ENCODE results near the gene ANKRD63.

ANKRD63 gene

DNA sequence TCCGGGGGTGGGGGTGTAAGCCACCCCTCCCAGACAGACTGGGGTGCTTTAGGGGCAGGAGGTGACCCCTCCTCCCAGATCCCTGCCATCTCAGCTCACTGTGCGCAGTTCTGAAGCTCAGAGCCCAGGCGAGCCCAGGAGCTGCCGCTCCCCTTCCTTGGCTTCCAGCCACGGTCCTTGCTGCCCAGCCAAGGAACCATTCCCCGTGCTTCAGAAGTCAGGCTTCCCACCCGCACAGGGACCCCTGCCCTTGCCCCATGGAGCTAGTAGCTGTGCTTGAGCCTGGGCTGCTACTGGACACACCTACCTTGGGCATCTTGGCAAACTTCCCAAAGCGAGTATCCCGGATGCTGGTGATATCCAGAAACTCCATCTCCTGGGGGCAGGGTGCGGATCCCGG is 20.1 kb upstream of the ANKRD63 start:
- H3K4me3 ChIP-seq (ENCODE audit: control insufficient read depth, low read depth, low read length), result no peak overlapping the region
- DNase-seq (ENCODE audit: low read depth), result no peak
- TF ChIP-seq, protein P1, sequence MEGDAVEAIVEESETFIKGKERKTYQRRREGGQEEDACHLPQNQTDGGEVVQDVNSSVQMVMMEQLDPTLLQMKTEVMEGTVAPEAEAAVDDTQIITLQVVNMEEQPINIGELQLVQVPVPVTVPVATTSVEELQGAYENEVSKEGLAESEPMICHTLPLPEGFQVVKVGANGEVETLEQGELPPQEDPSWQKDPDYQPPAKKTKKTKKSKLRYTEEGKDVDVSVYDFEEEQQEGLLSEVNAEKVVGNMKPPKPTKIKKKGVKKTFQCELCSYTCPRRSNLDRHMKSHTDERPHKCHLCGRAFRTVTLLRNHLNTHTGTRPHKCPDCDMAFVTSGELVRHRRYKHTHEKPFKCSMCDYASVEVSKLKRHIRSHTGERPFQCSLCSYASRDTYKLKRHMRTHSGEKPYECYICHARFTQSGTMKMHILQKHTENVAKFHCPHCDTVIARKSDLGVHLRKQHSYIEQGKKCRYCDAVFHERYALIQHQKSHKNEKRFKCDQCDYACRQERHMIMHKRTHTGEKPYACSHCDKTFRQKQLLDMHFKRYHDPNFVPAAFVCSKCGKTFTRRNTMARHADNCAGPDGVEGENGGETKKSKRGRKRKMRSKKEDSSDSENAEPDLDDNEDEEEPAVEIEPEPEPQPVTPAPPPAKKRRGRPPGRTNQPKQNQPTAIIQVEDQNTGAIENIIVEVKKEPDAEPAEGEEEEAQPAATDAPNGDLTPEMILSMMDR (IDR thresholded peaks at IDR 0.05; ENCODE audit: control insufficient read depth, insufficient read depth, low read depth, low read length, missing control alignments), result no peak

DNA sequence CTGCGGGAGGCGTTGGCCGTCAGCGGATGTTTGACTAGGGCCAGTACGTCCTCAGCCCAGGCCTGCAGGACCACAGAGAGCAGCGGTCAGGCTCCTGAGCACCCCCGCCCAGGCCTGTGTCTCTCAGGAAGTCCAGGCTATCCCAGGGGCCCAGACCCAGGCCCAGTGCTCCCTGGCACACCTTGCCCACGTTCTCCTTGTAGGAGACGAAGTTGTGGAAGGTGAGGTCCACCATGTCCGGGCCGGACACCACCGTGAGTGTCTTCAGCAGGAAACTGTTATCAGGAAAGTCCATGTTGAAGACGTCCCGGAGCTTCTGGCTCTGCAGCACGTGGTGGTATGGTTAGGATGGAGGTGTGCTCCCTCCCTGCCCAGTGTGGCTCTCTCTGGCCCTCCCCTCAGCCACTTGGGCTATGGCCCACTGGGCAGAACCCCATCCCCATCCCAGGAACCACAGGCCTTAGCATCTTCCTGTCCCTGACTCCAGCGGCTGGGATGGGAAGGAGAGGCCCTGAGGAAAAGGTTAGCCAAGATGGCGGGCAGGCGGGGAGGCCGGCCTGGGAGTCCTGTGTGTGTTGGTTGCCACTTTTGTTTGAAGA is 19.5 kb upstream of the ANKRD63 start:
- no peak for DNase-seq (ENCODE audit: low read depth)
- no peak overlapping the region for H3K4me3 ChIP-seq (ENCODE audit: control insufficient read depth, low read depth, low read length)
- TF ChIP-seq, protein P1 (IDR thresholded peaks at IDR 0.05; ENCODE audit: control insufficient read depth, insufficient read depth, low read depth, low read length, missing control alignments), result no peak

DNA sequence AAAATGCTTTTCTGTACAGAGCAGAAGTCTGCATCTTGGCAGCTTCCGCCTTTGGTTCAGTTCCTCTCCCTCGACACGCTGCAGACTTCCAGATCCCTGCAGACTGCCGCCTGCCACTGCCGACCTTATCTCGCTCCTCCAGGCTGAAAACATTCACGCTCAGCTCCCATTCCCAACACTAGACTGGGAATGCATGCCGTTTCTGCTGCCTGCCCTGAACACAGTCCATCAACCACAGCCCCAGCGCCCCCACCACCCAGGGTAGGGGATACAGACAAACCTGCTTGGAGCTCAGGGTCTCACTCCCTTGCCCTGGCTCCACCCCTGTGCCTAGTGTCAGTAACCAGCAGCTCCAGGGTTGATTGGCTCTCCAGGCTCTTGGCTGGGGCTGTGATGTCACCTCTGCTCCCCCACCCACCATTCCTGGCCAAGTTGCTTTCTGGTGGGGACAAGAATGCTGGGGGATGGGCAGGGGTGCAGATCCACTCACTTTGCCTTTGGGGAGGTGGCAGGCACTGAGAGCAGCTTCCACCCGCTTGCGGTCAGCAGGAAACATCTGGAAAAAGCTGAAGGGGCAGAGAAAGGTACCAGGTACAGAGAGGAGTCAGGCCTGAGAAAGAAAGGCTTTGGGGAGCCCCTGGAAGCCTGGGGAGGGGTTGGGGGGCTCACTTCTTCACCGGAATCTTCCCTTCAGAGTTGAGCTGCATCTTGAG is 18.8 kb upstream of the ANKRD63 start:
- H3K4me3 ChIP-seq (ENCODE audit: control insufficient read depth, low read depth, low read length), result no peak overlapping the region
- no peak for DNase-seq (ENCODE audit: low read depth)
- TF ChIP-seq, protein P1 (IDR thresholded peaks at IDR 0.05; ENCODE audit: control insufficient read depth, insufficient read depth, low read depth, low read length, missing control alignments), result no peak

DNA sequence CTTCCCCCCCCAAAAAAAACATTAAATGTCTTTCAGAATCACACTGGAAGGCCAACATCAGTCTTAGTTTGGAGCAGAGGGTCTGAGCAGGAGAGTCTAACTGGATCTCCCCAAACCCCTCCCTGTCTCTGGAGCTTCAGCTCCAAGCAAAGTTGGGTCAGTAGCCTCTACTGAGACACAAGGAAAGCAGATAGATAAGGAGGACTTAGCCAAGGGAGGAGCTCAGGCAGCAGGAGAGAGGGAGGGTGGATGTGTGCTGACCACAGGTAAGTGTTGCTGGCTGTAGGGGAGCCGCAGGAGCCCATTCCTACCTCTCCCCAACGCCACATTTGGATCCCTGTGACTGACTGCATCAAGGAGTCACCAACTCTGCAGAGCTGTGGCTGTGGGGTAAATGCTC is 17.9 kb upstream of the ANKRD63 start:
- no peak for DNase-seq (ENCODE audit: low read depth)
- TF ChIP-seq, protein P1 (IDR thresholded peaks at IDR 0.05; ENCODE audit: control insufficient read depth, insufficient read depth, low read depth, low read length, missing control alignments), result no peak
- H3K4me3 ChIP-seq (ENCODE audit: control insufficient read depth, low read depth, low read length), result no peak overlapping the region

DNA sequence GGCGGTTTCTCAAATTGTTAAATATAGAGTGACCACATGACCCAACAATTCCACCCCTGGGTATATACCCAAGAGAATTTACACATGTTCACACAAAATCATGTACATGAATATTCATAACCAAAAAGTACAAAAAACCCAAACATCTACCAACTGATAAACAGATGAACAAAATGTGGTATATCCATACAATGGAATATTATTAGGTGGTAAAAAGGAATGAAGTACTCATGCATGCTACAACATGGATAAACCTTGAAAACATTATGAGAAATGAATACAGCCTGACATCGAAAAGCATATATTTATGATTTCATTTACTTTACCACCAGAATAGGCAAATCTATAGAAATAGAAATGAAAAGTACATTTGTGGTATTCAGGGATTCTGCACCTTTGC is 17.5 kb upstream of the ANKRD63 start:
- no peak overlapping the region for H3K4me3 ChIP-seq (ENCODE audit: control insufficient read depth, low read depth, low read length)
- TF ChIP-seq, protein P1 (IDR thresholded peaks at IDR 0.05; ENCODE audit: control insufficient read depth, insufficient read depth, low read depth, low read length, missing control alignments), result no peak

DNA sequence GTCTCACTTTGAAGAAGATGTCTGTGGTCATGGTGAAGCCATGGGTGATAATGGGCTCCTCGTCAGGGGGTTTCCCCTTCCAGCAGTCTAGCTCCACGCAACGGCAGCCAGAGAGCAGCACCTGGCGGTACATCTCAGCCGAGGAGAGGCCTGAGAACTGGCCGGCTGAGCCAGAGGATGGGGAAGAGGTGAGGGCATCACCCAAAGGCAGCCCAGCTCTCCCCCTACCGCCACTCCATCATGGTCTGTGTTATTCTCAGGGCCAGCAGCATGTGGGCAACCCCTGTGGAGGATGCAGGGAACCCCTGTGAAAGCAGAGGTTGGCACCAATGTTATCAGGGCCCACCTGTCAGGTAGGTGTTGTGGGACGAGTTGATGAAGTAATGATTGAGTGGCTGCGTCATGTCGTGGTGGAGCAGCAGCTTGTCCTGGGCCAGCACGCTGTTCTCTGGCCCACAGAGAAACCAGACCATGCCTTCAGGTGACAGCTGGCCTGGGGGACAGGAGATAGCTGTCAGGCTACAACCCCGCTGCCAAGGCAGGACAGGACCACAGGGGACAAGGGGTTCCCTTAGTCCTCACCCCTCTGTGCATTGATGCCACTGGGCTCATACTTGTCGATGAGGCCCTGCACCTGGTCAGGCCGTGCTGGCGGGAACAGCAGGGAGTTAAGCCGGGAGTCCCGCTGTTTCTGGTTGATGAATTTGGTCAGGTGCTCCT is 15.5 kb upstream of the ANKRD63 start:
- no peak for DNase-seq (ENCODE audit: low read depth)
- TF ChIP-seq, protein P1 (IDR thresholded peaks at IDR 0.05; ENCODE audit: control insufficient read depth, insufficient read depth, low read depth, low read length, missing control alignments), result no peak
- H3K4me3 ChIP-seq (ENCODE audit: control insufficient read depth, low read depth, low read length), result no peak overlapping the region

More for the DNA sequence above, 17.5 kb upstream of the ANKRD63 start:
- DNase-seq (ENCODE audit: low read depth), result no peak

All from AG09309 (cell line).